H1 (cell line): ENCODE data around the gene NAGA. TPM values are rescaled to one million over a fixed set of nuclear protein-coding genes. Genes with fewer than 3 reads are reported as not detected.
A peak's percentile ranks its signal among the peaks of the same experiment; 100 is the strongest.

Experiments used
- ASH2L ChIP-seq: fragments of 200-600, 300-600 bp; sonication (generic); IDR thresholded peaks from one replicate; pipeline ENCODE4 v1.7.1; 2017; ENCODE audit warnings: low read length
- CHD7 ChIP-seq: fragments of 300-600 bp; sonication (generic); IDR thresholded peaks from 2 replicates; pipeline ENCODE4 v1.7.1; 2012; ENCODE audit warnings: low read length, moderate library complexity, mild to moderate bottlenecking, inconsistent platforms; ENCODE audit not compliant: insufficient replicate concordance
- SP2 ChIP-seq: IDR thresholded peaks from 2 replicates; pipeline ENCODE4 v1.6.1; 2012; ENCODE audit warnings: mild to moderate bottlenecking, low read length, inconsistent platforms
- polyA plus RNA-seq, 7 experiments: library from polyadenylated mRNA; depleted of rRNA in 3 of 7; stranded (reverse) in 5 of 7; unstranded in 2 of 7; fragments of >200 nt in 5 of 7; fragments of 200-250 nt in 2 of 7; gene quantifications; 1 replicate in 5 of 7; 2 replicates in 1 of 7; 4 replicates in 1 of 7; pipeline versions ENCODE4 v1.2.1 to v1.2.3, GENCODE V29; 2011 to 2013; ENCODE audit warnings: missing spikeins in 2 of 7, mixed read lengths in 2 of 7
- total RNA-seq: library from RNA; stranded (reverse); fragmentation: NEBNext Ultra II Directional; extraction: Animal tissue kit (Norgen Biotek cat#: 25700); gene quantifications from 2 replicates; pipeline ENCODE4 v1.2.1, GENCODE V29; 2021

Gene NAGA
- total and polyA plus RNA-seq, 2 of the 8 experiments (the other 6 are each of a cell fraction or from before 2014, with no cell fraction given): 14.8 to 30.7 TPM

- TF ChIP-seq CHD7: no peak
- peak; percentile 42 for TF ChIP-seq ASH2L
- TF ChIP-seq SP2: no peak
Measured at GRCh38 chr22:42074132-42074811, 3.7 kb upstream of the NAGA start, which contains the start of gene PHETA2 (continued).
